Activated CD4-positive, alpha-beta T cell treated with anti-CD3 and anti-CD28 coated beads, Interleukin-2, amount 10 ng/mL, durations not matched to agents 7 days and 5 days (primary cell): Measurements from ENCODE around the gene SRF. TPM values are rescaled to one million over a fixed set of nuclear protein-coding genes. Genes with fewer than 3 reads are reported as not detected.

Experiments
- CTCF ChIA-PET: fragments of 350-600 bp; sonication (Branson Sonifier 250); formaldehyde crosslinking; loops from one replicate; lab custom pipeline; 2021; ENCODE audit warnings: antibody characterized with exemption; lab: Charles Lee
- POLR2A ChIA-PET: fragments of 350-600 bp; sonication (Branson Sonifier 250); formaldehyde crosslinking; loops from one replicate; lab custom pipeline; 2021; ENCODE audit warnings: antibody characterized with exemption; lab: Charles Lee
- DNase-seq: peaks from one replicate; pipeline ENCODE4 v3.0.0-alpha.2; 2020
- H3K27ac Mint-ChIP-seq: one replicate; pipeline ENCODE4 v1.8.0; 2021; ENCODE audit warnings: mild to moderate bottlenecking, moderate library complexity, mixed read lengths
- H3K27me3 Mint-ChIP-seq: one replicate; pipeline ENCODE4 v1.8.0; 2021; ENCODE audit warnings: mixed read lengths
- H3K36me3 Mint-ChIP-seq: one replicate; pipeline ENCODE4 v1.8.0; 2021; ENCODE audit warnings: low read depth, mixed read lengths
- H3K4me1 Mint-ChIP-seq: one replicate; pipeline ENCODE4 v1.8.0; 2021; ENCODE audit warnings: mixed read lengths
- H3K4me3 Mint-ChIP-seq: one replicate; pipeline ENCODE4 v1.8.0; 2021; ENCODE audit warnings: mild to moderate bottlenecking, moderate library complexity, mixed read lengths
- H3K9me3 Mint-ChIP-seq: one replicate; pipeline ENCODE4 v1.8.0; 2021; ENCODE audit warnings: mixed read lengths
- total RNA-seq, 2 experiments: library from RNA; stranded (reverse); gene quantifications; one replicate each; pipeline ENCODE4 v1.2.3, GENCODE V29; 2021

SRF gene
- total RNA-seq, 2 experiments from 2014 or later: 40.8 to 41.9 TPM

DNA sequence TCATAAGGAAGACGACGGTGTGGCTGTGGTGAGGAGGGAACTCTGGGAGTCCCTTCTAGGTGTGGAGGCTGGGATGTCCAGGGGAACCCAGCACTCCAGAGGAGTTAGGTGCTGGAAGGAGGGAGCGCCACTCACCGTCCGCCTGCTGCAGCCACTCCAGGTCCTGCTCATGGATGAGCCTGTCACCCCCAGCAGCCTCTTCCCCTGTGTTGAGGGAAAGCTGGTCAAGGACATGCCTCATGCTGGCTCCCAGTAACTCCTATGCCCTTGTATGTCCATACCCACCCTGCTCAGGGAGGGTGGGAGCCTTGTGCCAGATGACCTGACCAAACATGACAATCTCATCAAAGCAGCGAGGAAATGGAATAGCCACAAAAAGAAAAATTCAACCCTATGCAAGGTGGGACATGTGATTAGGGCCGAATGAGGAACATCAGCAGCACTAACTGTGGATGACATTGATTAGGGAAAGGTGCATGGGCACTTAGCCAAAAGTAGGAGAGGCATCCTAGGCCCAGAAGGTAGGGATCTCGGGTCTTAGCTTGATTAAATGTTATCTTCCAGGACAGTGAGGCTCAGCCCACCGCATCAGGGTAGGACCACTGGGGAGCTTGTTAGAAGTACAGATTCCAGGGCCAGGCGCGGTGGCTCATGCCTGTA lies 55.3 kb downstream of the SRF start:
- POLR2A ChIA-PET: no interaction called here
- Mint-ChIP-seq H3K27ac (peak overlapping the region; percentile 72), H3K27me3 (peaks cover 2% of the 10 kb centered on the region), H3K9me3 (no peaks in the 10 kb centered on the region), H3K4me3 (no peak overlapping the region), H3K4me1 (peaks cover 62% of the 10 kb centered on the region), H3K36me3 (peaks cover 24% of the 10 kb centered on the region)
- CTCF ChIA-PET: interaction anchor here (0.6 to 1.3 kb wide), 2 partner anchors 17 to 132 kb away, joined by 4 read pairs; partner anchors contain the start of gene TTBK1
- no peak for DNase-seq

- POLR2A ChIA-PET: interaction anchor here (0.6 kb wide), 1 partner anchor 609 kb away, joined by 4 read pairs; no protein-coding TSS in a partner anchor
- CTCF ChIA-PET: interaction anchor here (0.6 to 3.2 kb wide), 39 partner anchors 8 to 465 kb away, joined by 3 to 21 read pairs (median 4); partner anchors contain the start of genes CUL9, LRRC73, TTBK1 and ZNF318
- peak within 1 kb of the TSS; percentile 84 for H3K4me3 Mint-ChIP-seq
- peaks cover 43% of the 10 kb centered on the region for H3K4me1 Mint-ChIP-seq
- H3K27ac Mint-ChIP-seq: peak within 1 kb of the TSS; percentile 91
- DNase-seq: peak; percentile 72
- peaks cover 16% of the 10 kb centered on the region for H3K36me3 Mint-ChIP-seq
- no peaks in the 10 kb centered on the region for H3K9me3 Mint-ChIP-seq
- H3K27me3 Mint-ChIP-seq: peaks cover 8% of the 10 kb centered on the region
Observed at GRCh38 chr6:43228951-43229802, 58.1 kb downstream of the SRF start, which contains the start of gene DNPH1. Gene DNPH1 (minus strand): TSS chr6:43229481. CDS start chr6:43229456, 25 bp downstream.

DNA sequence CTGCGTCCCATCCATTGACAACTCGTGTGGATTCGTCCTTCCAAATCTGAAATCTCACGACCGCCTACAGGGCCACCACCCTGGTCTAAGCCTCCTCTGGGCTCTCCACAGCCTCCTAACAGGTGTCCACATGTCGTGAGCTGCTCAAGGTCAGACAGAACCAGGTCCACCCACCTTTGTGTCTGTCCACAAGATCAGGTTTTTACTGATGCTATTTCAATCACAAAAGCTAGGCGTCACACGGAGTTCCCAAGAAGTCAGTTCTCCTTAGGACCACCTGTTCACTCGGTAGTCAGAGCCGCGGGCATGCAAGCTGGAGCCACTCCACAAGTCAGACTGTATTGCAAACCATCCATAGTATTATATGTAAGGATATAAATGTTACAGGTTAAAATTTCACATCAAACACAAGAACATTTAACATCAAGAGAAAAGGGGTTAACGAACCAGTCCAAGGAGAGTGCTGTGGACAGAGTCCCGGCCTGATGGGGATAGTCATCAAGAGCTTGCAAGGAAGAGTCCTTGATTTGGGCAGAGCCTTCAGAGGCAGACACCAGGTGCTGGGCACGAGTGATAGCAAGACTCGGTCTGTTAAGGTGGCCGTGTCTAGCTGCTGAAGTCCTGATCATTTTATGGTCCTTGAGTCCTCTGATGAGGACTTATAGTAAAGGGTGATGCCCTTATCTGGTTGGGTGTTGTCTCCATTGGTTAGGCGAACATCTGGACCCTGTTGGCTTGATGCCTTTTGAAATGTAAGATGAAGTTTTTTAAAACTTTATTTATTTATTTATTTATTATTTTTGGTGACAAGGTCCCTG lies 58.9 kb downstream of the SRF start:
- Mint-ChIP-seq H3K27ac (peak overlapping the region; percentile 90), H3K27me3 (peaks cover 8% of the 10 kb centered on the region), H3K9me3 (no peaks in the 10 kb centered on the region), H3K4me3 (peak overlapping the region; percentile 78), H3K4me1 (peaks cover 38% of the 10 kb centered on the region), H3K36me3 (peaks cover 12% of the 10 kb centered on the region)
- ChIA-PET CTCF (interaction anchor here (0.6 to 3.2 kb wide), 22 partner anchors 8 to 289 kb away, joined by 3 to 21 read pairs (median 6); partner anchors contain the start of genes CUL9 and TTBK1), POLR2A (no interaction called here)
- DNase-seq: no peak

- H3K9me3 Mint-ChIP-seq: no peaks in the 10 kb centered on the region
- no peak for DNase-seq
- peaks cover 4% of the 10 kb centered on the region for H3K36me3 Mint-ChIP-seq
- H3K4me1 Mint-ChIP-seq: peaks cover 28% of the 10 kb centered on the region
- H3K4me3 Mint-ChIP-seq: no peak overlapping the region
- H3K27me3 Mint-ChIP-seq: peaks cover 8% of the 10 kb centered on the region
- CTCF ChIA-PET: interaction anchor here (0.6 to 3.2 kb wide), 6 partner anchors 11 to 279 kb away, joined by 3 to 21 read pairs (median 4); partner anchors contain the start of gene TTBK1
- POLR2A ChIA-PET: no interaction called here
- H3K27ac Mint-ChIP-seq: no peak overlapping the region
Observed at GRCh38 chr6:43231053-43231452, 60.0 kb downstream of the SRF start.

Other genes with a start within 250 kb of the SRF start
- gene CNPY3, start 241.8 kb upstream of the SRF start, total RNA-seq: 10 to 100 TPM; 69.7 to 75.0 TPM
- 1 to 10 TPM; 1.1 to 1.3 TPM for gene GNMT, start 210.5 kb upstream of the SRF start, total RNA-seq
- gene PEX6, start 192.1 kb upstream of the SRF start, total RNA-seq: 10 to 100 TPM; 18.7 to 21.3 TPM
- 10 to 100 TPM; 62.0 to 68.1 TPM for gene PPP2R5D, start 186.7 kb upstream of the SRF start, total RNA-seq
- gene MEA1, start 157.3 kb upstream of the SRF start, total RNA-seq: 10 to 100 TPM; 58.9 to 70.1 TPM
- 10 to 100 TPM; 64.7 to 74.2 TPM for gene KLHDC3, start 157.0 kb upstream of the SRF start, total RNA-seq
- gene RRP36, start 149.6 kb upstream of the SRF start, total RNA-seq: 10 to 100 TPM; 65.3 to 68.4 TPM
- 10 to 100 TPM in 1 of 2 experiments, 1 to 10 TPM in 1; 9.7 to 11.2 TPM for gene CUL7, start 117.4 kb upstream of the SRF start, total RNA-seq
- 10 to 100 TPM; 53.9 to 59.3 TPM for gene MRPL2, start 111.8 kb upstream of the SRF start, total RNA-seq
- 10 to 100 TPM; 12.7 to 17.0 TPM for gene KLC4, start 111.6 kb upstream of the SRF start, total RNA-seq
- gene PTK7, start 95.0 kb upstream of the SRF start, total RNA-seq: 1 to 10 TPM; 1.3 to 1.9 TPM
- 10 to 100 TPM; 57.8 to 60.7 TPM for gene CUL9, start 10.9 kb downstream of the SRF start, total RNA-seq
- 10 to 100 TPM; 36.7 to 48.6 TPM for gene DNPH1, start 58.2 kb downstream of the SRF start, total RNA-seq
- gene TTBK1, start 72.2 kb downstream of the SRF start, total RNA-seq: under 1 TPM; 0.07 to 0.12 TPM
- not detected for gene SLC22A7, start 127.0 kb downstream of the SRF start, total RNA-seq
- under 1 TPM in 1 of 2 experiments, not detected in 1; 0.67 TPM for gene CRIP3, start 137.6 kb downstream of the SRF start, total RNA-seq
- 10 to 100 TPM; 12.8 to 14.5 TPM for gene ZNF318, start 198.4 kb downstream of the SRF start, total RNA-seq